ENCODE measurements around the gene HRNR.

Gene HRNR

DNA sequence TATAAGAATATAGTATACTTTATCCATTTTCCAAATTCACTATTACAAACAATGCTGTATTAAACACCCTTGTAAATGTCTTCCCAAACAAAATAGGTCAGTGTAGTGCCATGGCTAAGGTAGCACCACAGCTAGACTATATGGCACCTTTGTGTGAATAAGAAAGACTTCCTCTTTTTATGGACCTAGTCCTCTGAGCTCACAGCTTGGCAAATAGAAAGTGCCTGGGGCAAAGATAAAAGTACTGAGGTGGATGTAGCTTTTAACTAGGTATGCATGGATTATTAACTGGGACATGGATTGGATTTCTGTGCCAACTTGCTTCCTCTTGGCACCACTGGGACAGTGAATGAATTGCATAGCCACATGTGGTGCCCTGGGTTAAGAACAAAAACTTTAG lies 25.0 kb downstream of the HRNR start:
- in situ Hi-C loops (cut with MboI; ENCODE audit: low sequenced_read_pairs, unreplicated experiment): no loop called here
- DNase-seq (ENCODE audit: low spot score): no peak
- TF ChIP-seq, protein P1, sequence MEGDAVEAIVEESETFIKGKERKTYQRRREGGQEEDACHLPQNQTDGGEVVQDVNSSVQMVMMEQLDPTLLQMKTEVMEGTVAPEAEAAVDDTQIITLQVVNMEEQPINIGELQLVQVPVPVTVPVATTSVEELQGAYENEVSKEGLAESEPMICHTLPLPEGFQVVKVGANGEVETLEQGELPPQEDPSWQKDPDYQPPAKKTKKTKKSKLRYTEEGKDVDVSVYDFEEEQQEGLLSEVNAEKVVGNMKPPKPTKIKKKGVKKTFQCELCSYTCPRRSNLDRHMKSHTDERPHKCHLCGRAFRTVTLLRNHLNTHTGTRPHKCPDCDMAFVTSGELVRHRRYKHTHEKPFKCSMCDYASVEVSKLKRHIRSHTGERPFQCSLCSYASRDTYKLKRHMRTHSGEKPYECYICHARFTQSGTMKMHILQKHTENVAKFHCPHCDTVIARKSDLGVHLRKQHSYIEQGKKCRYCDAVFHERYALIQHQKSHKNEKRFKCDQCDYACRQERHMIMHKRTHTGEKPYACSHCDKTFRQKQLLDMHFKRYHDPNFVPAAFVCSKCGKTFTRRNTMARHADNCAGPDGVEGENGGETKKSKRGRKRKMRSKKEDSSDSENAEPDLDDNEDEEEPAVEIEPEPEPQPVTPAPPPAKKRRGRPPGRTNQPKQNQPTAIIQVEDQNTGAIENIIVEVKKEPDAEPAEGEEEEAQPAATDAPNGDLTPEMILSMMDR (IDR thresholded peaks at IDR 0.05; ENCODE audit: borderline replicate concordance, control extremely low read depth, extremely low read depth, insufficient read depth, missing control alignments): no peak

DNA sequence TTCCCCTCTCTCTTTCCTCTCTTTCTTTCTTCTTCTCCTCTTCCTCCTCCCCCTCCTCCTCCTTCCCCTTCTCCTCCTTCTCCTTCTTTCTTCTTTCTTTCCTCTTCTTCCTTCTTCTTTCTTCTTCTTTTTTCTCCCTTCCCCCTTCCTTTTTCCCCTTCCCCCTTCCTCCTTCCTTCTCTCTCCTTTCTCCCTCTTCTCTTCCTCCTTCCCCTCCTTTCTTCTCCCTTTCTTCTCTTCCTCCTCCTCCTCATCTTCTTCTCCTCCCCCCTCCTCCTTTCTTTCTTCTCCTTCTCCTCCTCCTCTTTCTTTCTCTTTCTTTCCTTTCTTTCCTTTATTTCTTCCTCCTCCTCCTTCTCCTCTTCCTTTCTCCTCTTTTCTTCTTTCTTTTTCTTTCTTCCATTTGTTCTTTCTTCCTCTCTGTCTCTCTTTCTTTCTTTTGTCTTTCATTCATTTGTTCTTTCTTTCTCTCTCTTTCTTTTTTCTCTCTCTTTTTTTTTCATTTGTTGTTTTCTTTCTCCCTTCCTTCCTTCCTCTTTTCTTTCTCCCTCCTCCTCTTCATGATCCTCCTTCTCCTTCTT lies 26.5 kb downstream of the HRNR start:
- no peak for DNase-seq (ENCODE audit: low spot score)
- in situ Hi-C loops (cut with MboI; ENCODE audit: low sequenced_read_pairs, unreplicated experiment): no loop called here
- TF ChIP-seq, protein P1 (IDR thresholded peaks at IDR 0.05; ENCODE audit: borderline replicate concordance, control extremely low read depth, extremely low read depth, insufficient read depth, missing control alignments): no peak

DNA sequence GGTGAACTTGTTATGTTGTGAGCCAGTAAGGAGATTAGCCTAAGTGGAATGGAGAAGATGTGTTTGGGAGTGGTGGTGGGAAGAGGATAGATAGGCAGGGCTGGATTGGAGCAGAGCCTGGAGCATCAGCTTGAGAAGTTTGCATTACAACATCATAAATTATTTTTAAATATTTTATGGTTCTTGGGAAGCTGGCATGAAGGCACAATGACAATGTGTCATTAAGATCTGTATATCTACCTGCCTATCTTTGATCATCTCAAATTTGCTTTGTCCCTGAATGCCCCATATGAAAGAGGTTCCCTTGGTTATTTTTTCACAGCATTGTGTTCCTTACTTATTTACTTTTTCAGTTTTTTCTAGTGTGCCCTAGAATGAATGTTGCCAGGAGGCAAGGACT lies 32.3 kb downstream of the HRNR start:
- TF ChIP-seq, protein P1 (IDR thresholded peaks at IDR 0.05; ENCODE audit: borderline replicate concordance, control extremely low read depth, extremely low read depth, insufficient read depth, missing control alignments): no peak
- in situ Hi-C loops (cut with MboI; ENCODE audit: low sequenced_read_pairs, unreplicated experiment): no loop called here
- no peak for DNase-seq (ENCODE audit: low spot score)

DNA sequence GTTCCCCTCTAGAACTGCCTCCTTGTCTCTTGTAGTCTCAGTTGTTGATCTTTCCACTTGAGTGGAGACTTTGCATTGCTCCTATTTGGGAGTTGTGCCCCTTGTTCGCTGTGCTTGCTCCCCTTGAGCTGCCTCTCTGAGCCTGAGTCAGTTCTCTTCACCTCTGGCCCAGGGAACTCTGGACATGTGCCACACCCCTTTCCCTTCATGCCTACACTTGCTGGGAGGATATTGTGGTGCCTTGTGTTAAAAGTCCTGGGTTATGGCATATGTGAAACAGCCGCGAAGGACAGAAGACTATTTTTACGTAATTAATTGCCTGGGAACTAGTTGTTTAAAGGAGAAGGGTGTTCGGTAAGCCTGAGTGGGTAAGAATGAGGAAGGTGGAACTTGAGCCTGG lies 32.7 kb downstream of the HRNR start:
- in situ Hi-C loops (cut with MboI; ENCODE audit: low sequenced_read_pairs, unreplicated experiment): no loop called here
- TF ChIP-seq, protein P1 (IDR thresholded peaks at IDR 0.05; ENCODE audit: borderline replicate concordance, control extremely low read depth, extremely low read depth, insufficient read depth, missing control alignments): no peak
- no peak for DNase-seq (ENCODE audit: low spot score)

DNA sequence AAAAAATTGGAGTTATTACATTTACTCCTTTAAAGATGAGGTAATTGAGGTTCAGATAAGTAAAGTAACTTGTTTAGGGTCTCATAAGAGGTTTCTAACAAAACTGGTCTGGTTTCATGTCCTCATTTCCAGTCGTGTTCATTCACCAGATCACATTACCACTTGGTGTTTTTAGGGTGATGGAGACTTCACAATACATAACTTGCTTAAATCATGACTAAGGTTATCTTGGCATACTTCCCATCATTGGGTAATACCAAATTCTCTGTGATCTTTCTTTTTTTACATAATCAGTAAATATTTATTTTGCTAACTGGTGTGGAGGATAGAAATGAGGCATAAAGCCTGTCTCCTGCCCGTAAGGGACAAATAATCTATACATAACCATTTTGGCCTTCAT lies 33.4 kb downstream of the HRNR start:
- in situ Hi-C loops (cut with MboI; ENCODE audit: low sequenced_read_pairs, unreplicated experiment): no loop called here
- TF ChIP-seq, protein P1 (IDR thresholded peaks at IDR 0.05; ENCODE audit: borderline replicate concordance, control extremely low read depth, extremely low read depth, insufficient read depth, missing control alignments): no peak
- DNase-seq (ENCODE audit: low spot score): no peak

DNA sequence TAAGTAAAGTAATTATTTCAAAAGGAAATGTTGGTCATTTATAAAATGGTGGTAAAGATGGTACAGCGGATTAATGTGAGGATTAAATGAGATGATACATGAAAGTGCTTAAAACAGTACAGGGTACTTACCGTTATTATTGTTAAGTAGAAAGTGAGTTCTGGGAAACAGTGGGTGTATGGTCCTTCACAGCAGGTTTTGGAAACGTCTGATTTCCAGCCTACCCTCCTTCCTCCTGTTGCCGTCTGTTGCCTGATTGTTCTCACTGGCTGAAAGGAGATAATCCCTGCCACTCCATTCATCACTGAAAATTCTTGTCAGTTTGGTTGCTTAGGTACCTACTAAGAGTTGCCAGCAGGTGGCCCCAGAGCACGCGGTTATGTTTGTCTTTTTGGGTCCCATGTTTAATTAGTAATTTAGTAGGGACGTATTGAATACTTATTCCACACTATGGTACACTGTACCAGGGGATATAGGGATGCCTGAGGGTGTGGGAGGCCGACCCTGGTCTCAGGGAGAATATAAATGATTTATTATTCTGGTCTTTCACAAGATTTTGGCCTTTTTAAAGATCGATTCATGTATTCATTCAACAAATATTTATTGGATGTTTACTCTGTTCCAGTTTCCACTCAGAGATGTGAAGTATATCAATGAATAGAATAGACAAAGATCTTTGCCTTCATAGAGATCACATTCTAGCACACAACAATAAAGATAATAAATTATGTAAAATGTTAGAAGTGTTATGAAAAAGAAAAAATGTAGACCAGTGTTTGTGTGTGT lies 34.1 kb downstream of the HRNR start:
- DNase-seq (ENCODE audit: low spot score): peak; percentile 71
- in situ Hi-C loops (cut with MboI; ENCODE audit: low sequenced_read_pairs, unreplicated experiment): loop anchor here (5.0 kb wide), 1 partner anchor 267 kb away; no protein-coding TSS in a partner anchor
- TF ChIP-seq, protein P1 (IDR thresholded peaks at IDR 0.05; ENCODE audit: borderline replicate concordance, control extremely low read depth, extremely low read depth, insufficient read depth, missing control alignments): peak; percentile 69

Measured in GM13976 (cell line).